ENCODE measurements around the gene CCSER1. TPM values are rescaled to one million over a fixed set of nuclear protein-coding genes. Genes with fewer than 3 reads are reported as not detected.
A peak's percentile ranks its signal among the peaks of the same experiment; 100 is the strongest.

CCSER1 gene
- total RNA-seq, 1 experiment from 2014 or later, result 0.05 TPM

GRCh38 chr4:90349636-90350035 is 222.4 kb downstream of the CCSER1 start:
- no peaks in the 10 kb centered on the region for H3K27me3 ChIP-seq (ENCODE audit: control insufficient read depth, insufficient read depth, low read length)
- ATAC-seq (no peak), DNase-seq (ENCODE audit: low read depth, low spot score) (no peak)
- intact Hi-C loops (cut with micrococcal nuclease; ENCODE audit: unreplicated experiment), result no loop called here
- H3K9me3 ChIP-seq (ENCODE audit: control insufficient read depth, insufficient read depth, low read depth, low read length), result no peaks in the 10 kb centered on the region
- H3K4me1 ChIP-seq (ENCODE audit: control insufficient read depth, insufficient read depth, low read length), result no peaks in the 10 kb centered on the region
- H3K27ac ChIP-seq (ENCODE audit: low read length), result no peak overlapping the region
- TF ChIP-seq CTCF (IDR thresholded peaks at IDR 0.05) (no peak), SIN3A (IDR thresholded peaks at IDR 0.05; ENCODE audit: borderline replicate concordance, insufficient read depth, low read depth, low read length) (no peak), REST (IDR thresholded peaks at IDR 0.05; ENCODE audit: insufficient read depth in 1 of 2, low read depth in 2 of 2, low read length in 1 of 2) (no peak), TCF7L2 (IDR thresholded peaks at IDR 0.05; ENCODE audit: low read depth, low read length) (no peak), POLR2AphosphoS5 (IDR thresholded peaks at IDR 0.05; ENCODE audit: low read depth, low read length) (no peak)
- ChIA-PET CTCF (no interaction called here), POLR2A (no interaction called here)
- no peak overlapping the region for H3K4me3 ChIP-seq (ENCODE audit: low read depth in 2 of 2, low read length in 2 of 2)
- no TSS peak for BruUV-seq (replicated peaks)
- in situ Hi-C loops (cut with HindIII; ENCODE audit: low pct_unique_long_range_greater_than_20kb, low sequenced_read_pairs), result no loop called here
- no peaks in the 10 kb centered on the region for H3K36me3 ChIP-seq (ENCODE audit: control insufficient read depth, insufficient read depth, low read length)

GRCh38 chr4:90357117-90357710 is 230.0 kb downstream of the CCSER1 start:
- TF ChIP-seq TCF7L2 (IDR thresholded peaks at IDR 0.05; ENCODE audit: low read depth, low read length) (no peak), POLR2AphosphoS5 (IDR thresholded peaks at IDR 0.05; ENCODE audit: low read depth, low read length) (no peak), REST (IDR thresholded peaks at IDR 0.05; ENCODE audit: insufficient read depth in 1 of 2, low read depth in 2 of 2, low read length in 1 of 2) (no peak), SIN3A (IDR thresholded peaks at IDR 0.05; ENCODE audit: borderline replicate concordance, insufficient read depth, low read depth, low read length) (no peak), CTCF (IDR thresholded peaks at IDR 0.05) (peak; percentile 56; the same call in 1 of the 2 replicates)
- ATAC-seq, result no peak
- DNase-seq (ENCODE audit: low read depth, low spot score), result peak; percentile 17
- H3K4me1 ChIP-seq (ENCODE audit: control insufficient read depth, insufficient read depth, low read length), result no peaks in the 10 kb centered on the region; the same call in 1 of the 2 replicates
- BruUV-seq (replicated peaks), result no TSS peak
- H3K9me3 ChIP-seq (ENCODE audit: control insufficient read depth, insufficient read depth, low read depth, low read length), result no peaks in the 10 kb centered on the region
- intact Hi-C loops (cut with micrococcal nuclease; ENCODE audit: unreplicated experiment), result no loop called here
- no peaks in the 10 kb centered on the region for H3K36me3 ChIP-seq (ENCODE audit: control insufficient read depth, insufficient read depth, low read length)
- no peaks in the 10 kb centered on the region for H3K27me3 ChIP-seq (ENCODE audit: control insufficient read depth, insufficient read depth, low read length)
- ChIA-PET POLR2A (no interaction called here), CTCF (no interaction called here)
- in situ Hi-C loops (cut with HindIII; ENCODE audit: low pct_unique_long_range_greater_than_20kb, low sequenced_read_pairs), result no loop called here
- no peak overlapping the region for H3K4me3 ChIP-seq (ENCODE audit: low read depth in 2 of 2, low read length in 2 of 2)
- no peak overlapping the region for H3K27ac ChIP-seq (ENCODE audit: low read length)
